GM19035 (cell line): ENCODE measurements around the gene PASD1.
"Not testable (repeated sequence)": the region's sequence is repeated elsewhere in the genome, so short reads cannot be mapped to it uniquely, and the experiment has no call there.

Experiments used
- ATAC-seq: cut with Tn5 transposase; IDR thresholded peaks from one replicate; pipeline ENCODE4 v1.9.1; 2021; ENCODE audit not compliant: unreplicated experiment

PASD1 gene

GRCh38 chrX:151563449-151563848, at the start of gene PASD1:
PASD1 (plus strand) TSS chrX:151563675; CDS start chrX:151601554, 37,879 bp downstream.
- no peak for ATAC-seq

GRCh38 chrX:151515237-151515636, 48.2 kb upstream of the PASD1 start:
- ATAC-seq = no peak

- ATAC-seq = no peak
Measured at GRCh38 chrX:151516538-151517187, 46.8 kb upstream of the PASD1 start.

GRCh38 chrX:151517421-151517820, 46.1 kb upstream of the PASD1 start:
- ATAC-seq = no peak

- no peak for ATAC-seq
Measured at GRCh38 chrX:151523351-151523750, 40.1 kb upstream of the PASD1 start.

- no peak for ATAC-seq
Measured at GRCh38 chrX:151536571-151536970, 26.9 kb upstream of the PASD1 start.

GRCh38 chrX:151537572-151537971, 25.9 kb upstream of the PASD1 start:
- ATAC-seq = no peak

- ATAC-seq = peak; percentile 58
Measured at GRCh38 chrX:151538190-151539122, 25.0 kb upstream of the PASD1 start.

- peak; percentile 81 for ATAC-seq
Measured at GRCh38 chrX:151543706-151544105, 19.8 kb upstream of the PASD1 start.

- ATAC-seq = not testable (repeated sequence)
Measured at GRCh38 chrX:151546226-151546625, 17.2 kb upstream of the PASD1 start.

GRCh38 chrX:151551176-151551575, 12.3 kb upstream of the PASD1 start:
- ATAC-seq = not testable (repeated sequence)

- ATAC-seq = no peak
Measured at GRCh38 chrX:151552743-151553142, 10.7 kb upstream of the PASD1 start.

- ATAC-seq = not testable (repeated sequence)
Measured at GRCh38 chrX:151555301-151555700, 8.2 kb upstream of the PASD1 start.

- ATAC-seq = not testable (repeated sequence)
Measured at GRCh38 chrX:151562485-151562884, 990 bp upstream of the PASD1 start.

GRCh38 chrX:151563003-151563402, 472 bp upstream of the PASD1 start:
- ATAC-seq = not testable (repeated sequence)

GRCh38 chrX:151564035-151564434, 560 bp downstream of the PASD1 start:
- ATAC-seq = no peak

GRCh38 chrX:151566872-151567271, 3.4 kb downstream of the PASD1 start:
- ATAC-seq = not testable (repeated sequence)

GRCh38 chrX:151570561-151570960, 7.1 kb downstream of the PASD1 start:
- no peak for ATAC-seq

- ATAC-seq = not testable (repeated sequence)
Measured at GRCh38 chrX:151593384-151593783, 29.9 kb downstream of the PASD1 start.

- no peak for ATAC-seq
Measured at GRCh38 chrX:151596282-151596681, 32.8 kb downstream of the PASD1 start.

- ATAC-seq = no peak
Measured at GRCh38 chrX:151604931-151605330, 41.5 kb downstream of the PASD1 start.

- ATAC-seq = no peak
Measured at GRCh38 chrX:151609222-151609621, 45.7 kb downstream of the PASD1 start.
